Sigmoid colon (tissue), 7 donors: ENCODE measurements around the gene SLC9A1. TPM values are rescaled to one million over a fixed set of nuclear protein-coding genes. Genes with fewer than 3 reads are reported as not detected.

Source experiments
- DNase-seq: peaks from one replicate; pipeline ENCODE4 v3.0.0-alpha.2; 2019
- H3K27ac ChIP-seq, 4 donors: fragments of 200-600 bp; sonication (generic); one replicate each; pipeline ENCODE4 v1.5.1; 2016 to 2019; ENCODE audit warnings: mild to moderate bottlenecking in 1 of 4
- H3K27me3 ChIP-seq, 3 donors: fragments of 200-600 bp; sonication (generic); one replicate each; pipeline ENCODE4 v1.5.1; 2019; ENCODE audit warnings: mild to moderate bottlenecking in 1 of 3
- H3K36me3 ChIP-seq, 4 donors: fragments of 200-600 bp; sonication (generic); one replicate each; pipeline ENCODE4 v1.5.1; 2016 to 2019
- H3K4me1 ChIP-seq, 4 donors: fragments of 200-600 bp; sonication (generic); one replicate each; pipeline ENCODE4 v1.5.1; 2017 to 2019
- H3K4me3 ChIP-seq, 4 donors: fragments of 200-600 bp; sonication (generic); one replicate each; pipeline ENCODE4 v1.5.1; 2017 to 2019; ENCODE audit warnings: mild to moderate bottlenecking in 2 of 4, moderate library complexity in 1 of 4
- H3K9me3 ChIP-seq, 4 donors: fragments of 200-600 bp in 3 of 4; sonication (generic) in 3 of 4; one replicate each; pipeline versions ENCODE4 v1.5.1 to v1.6.1; 2013 to 2019
- CTCF ChIP-seq, 4 experiments: fragments of 450-650 bp in 3 of 4; fragments of 200-600 bp in 1 of 4; IDR thresholded peaks; one replicate each; pipeline ENCODE4 v1.5.1; 2016 to 2019; ENCODE audit warnings: antibody characterized with exemption in 4 of 4, mild to moderate bottlenecking in 3 of 4, moderate library complexity in 2 of 4
- EP300 ChIP-seq, 4 donors: sonication (generic); formaldehyde crosslinking; IDR thresholded peaks; one replicate each; pipeline ENCODE4 v1.6.1; 2017; ENCODE audit warnings: antibody characterized with exemption in 4 of 4
- POLR2A ChIP-seq, 2 donors: fragments of 450-650 bp; IDR thresholded peaks; one replicate each; pipeline ENCODE4 v1.6.1; 2016; ENCODE audit warnings: antibody characterized with exemption in 2 of 2, mild to moderate bottlenecking in 2 of 2, moderate library complexity in 2 of 2
- POLR2AphosphoS5 ChIP-seq, 4 donors: sonication (generic); formaldehyde crosslinking; IDR thresholded peaks; one replicate each; pipeline ENCODE4 v1.6.1; 2017; ENCODE audit warnings: antibody characterized with exemption in 4 of 4
- WGBS, 2 donors: extraction: QIAGEN DNeasy Blood & Tissue Kit; methylation state at CpG; one replicate each; pipeline ENCODE4 v1.1.7; 2013; 5-methylcytosine and 5-hydroxymethylcytosine counted together
- intact Hi-C: fragments of 100-400 bp; cut with DNase I; formaldehyde crosslinking; loops from one replicate; pipeline ENCODE4 v1.15.1; 2023
- polyA plus RNA-seq, 3 donors: library from polyadenylated mRNA; stranded (reverse); fragments of 200-250 nt; gene quantifications; one replicate each; pipeline ENCODE4 v1.2.3, GENCODE V29; 2013
- total RNA-seq, 4 donors: library from RNA; depleted of rRNA; stranded (reverse); fragments of >200 nt; gene quantifications; one replicate each; pipeline ENCODE4 v1.1.0, GENCODE V29; 2016
- donor health status: healthy with polysubstance abuse.
- donor health status: Bipolar disorder and iron deficiency.
- donor health status: healthy.

Gene SLC9A1
- total and polyA plus RNA-seq, 7 donors: 6.0 to 64.4 (median 12.8) TPM

GRCh38 chr1:27108588-27108987, 46.3 kb downstream of the SLC9A1 start:
- Histone ChIP-seq H3K27me3 (no peaks in the 10 kb centered on the region), H3K4me1 (peaks cover 0 to 18% (median 16%) of the 10 kb centered on the region in 4 donors), H3K4me3 (no peak overlapping the region), H3K9me3 (no peaks in the 10 kb centered on the region), H3K27ac (no peak overlapping the region), H3K36me3 (peaks cover 0 to 32% (median 5%) of the 10 kb centered on the region in 4 donors)
- intact Hi-C loops: loop anchor here (10.0 kb wide), 1 partner anchor 46 kb away; the partner anchor contains the start of gene SLC9A1
- TF ChIP-seq CTCF (IDR thresholded peaks at IDR 0.05) (no peak), EP300 (IDR thresholded peaks at IDR 0.05) (no peak), POLR2A (IDR thresholded peaks at IDR 0.05) (no peak), POLR2AphosphoS5 (IDR thresholded peaks at IDR 0.05) (no peak)
- WGBS, 2 donors: 96 to 97% methylated on average over 7 of the region's 7 CpGs
- DNase-seq: no peak

DNA sequence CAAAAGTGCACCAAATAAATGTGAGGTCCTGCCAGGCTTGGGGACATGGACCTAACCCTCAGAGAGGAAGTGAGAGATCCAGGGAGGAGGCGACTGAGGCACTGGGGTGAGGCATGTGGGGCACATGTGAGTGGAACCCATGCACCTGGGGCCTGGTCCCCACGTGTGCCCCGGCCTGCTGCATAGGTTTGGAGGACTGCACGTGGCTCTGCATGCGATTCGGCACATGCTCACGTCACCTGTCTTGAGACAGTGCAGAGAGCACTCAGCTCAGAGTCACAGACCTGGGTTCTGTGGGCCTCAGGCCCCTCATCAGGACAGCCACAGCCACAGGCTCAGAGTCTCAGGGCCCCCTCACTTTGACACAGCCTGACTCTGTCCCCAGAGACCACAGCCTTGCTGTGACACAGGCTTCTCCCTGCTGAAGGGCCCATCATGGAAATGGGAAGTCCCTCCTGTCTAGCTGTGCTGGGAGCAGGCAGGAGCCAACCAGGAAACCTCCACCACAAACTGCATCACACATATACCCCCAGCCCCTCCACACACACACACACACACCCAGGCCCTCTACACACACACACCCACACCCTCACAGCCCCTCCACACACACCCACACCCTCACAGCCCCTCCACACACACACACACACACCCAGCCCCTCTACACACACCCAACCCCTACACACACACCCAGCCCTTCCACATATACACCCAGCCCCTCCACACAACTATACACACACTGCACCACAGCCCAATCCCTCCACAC, 48.2 kb downstream of the SLC9A1 start:
- Histone ChIP-seq H3K9me3 (no peaks in the 10 kb centered on the region), H3K27me3 (no peaks in the 10 kb centered on the region), H3K27ac (no peak overlapping the region), H3K4me1 (peaks cover 0 to 10% (median 3%) of the 10 kb centered on the region in 4 donors), H3K4me3 (no peak overlapping the region), H3K36me3 (peaks cover 0 to 36% (median 7%) of the 10 kb centered on the region in 4 donors)
- TF ChIP-seq POLR2AphosphoS5 (IDR thresholded peaks at IDR 0.05) (no peak), CTCF (IDR thresholded peaks at IDR 0.05) (no peak), EP300 (IDR thresholded peaks at IDR 0.05) (no peak), POLR2A (IDR thresholded peaks at IDR 0.05) (no peak)
- WGBS, 2 donors: 66 to 91% methylated on average over 7 of the region's 7 CpGs
- intact Hi-C loops: loop anchor here (10.0 kb wide), 1 partner anchor 48 kb away; the partner anchor contains the start of gene SLC9A1
- DNase-seq: no peak

DNA sequence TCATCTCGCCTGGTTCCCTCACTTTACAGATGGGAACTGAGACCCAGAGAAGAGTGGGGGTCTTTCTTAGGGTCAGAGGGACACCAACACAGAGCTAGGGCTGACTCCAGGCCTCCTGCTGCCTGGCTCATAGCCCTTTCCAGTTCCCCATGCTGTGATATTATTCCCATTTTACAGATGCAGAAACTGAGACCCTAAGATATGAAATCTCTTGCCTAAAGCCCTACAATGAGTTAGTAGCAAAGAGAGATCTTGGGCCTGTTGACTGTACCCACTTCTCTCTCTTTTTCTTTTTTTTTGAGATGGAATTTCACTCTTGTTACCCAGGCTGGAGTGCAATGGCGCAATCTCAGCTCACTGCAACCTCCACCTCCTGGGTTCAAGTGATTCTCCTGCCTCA, 49.9 kb downstream of the SLC9A1 start:
- no peak for DNase-seq
- Histone ChIP-seq H3K36me3 (peaks cover 0 to 47% (median 7%) of the 10 kb centered on the region in 4 donors), H3K9me3 (no peaks in the 10 kb centered on the region), H3K27me3 (no peaks in the 10 kb centered on the region), H3K27ac (no peak overlapping the region), H3K4me3 (no peak overlapping the region), H3K4me1 (peaks cover 0 to 5% (median 2%) of the 10 kb centered on the region in 4 donors)
- TF ChIP-seq CTCF (IDR thresholded peaks at IDR 0.05) (no peak), POLR2AphosphoS5 (IDR thresholded peaks at IDR 0.05) (no peak), EP300 (IDR thresholded peaks at IDR 0.05) (no peak), POLR2A (IDR thresholded peaks at IDR 0.05) (no peak)
- WGBS, 2 donors: 94 to 97% methylated on average over 2 of the region's 2 CpGs
- intact Hi-C loops: loop anchor here (10.0 kb wide), 1 partner anchor 50 kb away; the partner anchor contains the start of gene SLC9A1

- 73 to 75% methylated on average over 4 of the region's 4 CpGs for WGBS, 2 donors
- DNase-seq: no peak
- H3K4me1 ChIP-seq: peaks cover 0 to 21% (median 17%) of the 10 kb centered on the region in 4 donors
- H3K4me3 ChIP-seq: no peak overlapping the region
- no peak overlapping the region for H3K27ac ChIP-seq
- TF ChIP-seq CTCF (IDR thresholded peaks at IDR 0.05): no peak
- no peak for TF ChIP-seq EP300 (IDR thresholded peaks at IDR 0.05)
- no peak for TF ChIP-seq POLR2A (IDR thresholded peaks at IDR 0.05)
- no peak for TF ChIP-seq POLR2AphosphoS5 (IDR thresholded peaks at IDR 0.05)
- H3K27me3 ChIP-seq: no peaks in the 10 kb centered on the region
- H3K36me3 ChIP-seq: peaks cover 0 to 47% (median 7%) of the 10 kb centered on the region in 4 donors
- no peaks in the 10 kb centered on the region for H3K9me3 ChIP-seq
- intact Hi-C loops: loop anchor here (1.0 to 10.0 kb wide), 4 partner anchors 51 to 289 kb away; partner anchors contain the start of genes GPR3 and SLC9A1
Measured at GRCh38 chr1:27103498-27103897, 51.4 kb downstream of the SLC9A1 start.
